ENCODE data around the gene CFHR2.

- TF ChIP-seq GATA3 (IDR thresholded peaks at IDR 0.05; ENCODE audit: low read depth, low read length) (no peak), GATA2 (IDR thresholded peaks at IDR 0.05; ENCODE audit: low read depth, low read length) (no peak)
Observed at GRCh38 chr1:196960854-196961253, 17.3 kb downstream of the CFHR2 start.
